ENCODE results near the gene ZNF200.

The ZNF200 gene

GRCh38 chr16:3175157-3176093 lies 59.5 kb downstream of the ZNF200 start:
- DNase-seq: no peak

DNA sequence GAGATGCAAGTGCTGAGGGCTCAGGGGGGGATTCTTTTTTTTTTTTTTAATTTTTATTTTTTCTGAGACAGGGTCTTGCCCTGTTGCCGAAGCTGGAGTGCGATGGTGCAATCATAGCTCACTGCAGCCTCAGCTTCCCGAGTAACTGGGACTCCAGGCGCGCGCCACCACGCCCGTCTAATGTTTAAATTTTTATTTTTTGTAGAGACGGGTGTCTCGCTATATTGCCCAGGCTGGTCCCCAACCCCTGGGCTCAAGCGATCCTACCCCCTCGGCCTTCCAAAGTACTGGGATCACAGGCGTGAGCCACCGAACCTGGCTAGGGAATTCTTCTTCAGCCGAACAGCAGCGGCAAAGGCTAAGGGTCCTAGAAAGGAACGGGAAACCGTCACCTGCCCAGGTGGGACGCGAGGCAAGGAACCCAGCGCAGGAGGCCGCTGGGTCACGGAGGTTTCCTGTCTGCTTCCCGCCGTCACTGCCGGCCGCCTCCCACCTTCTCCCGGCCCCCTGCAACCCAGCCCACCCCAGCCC lies 60.3 kb downstream of the ZNF200 start:
- no peak for DNase-seq

DNA sequence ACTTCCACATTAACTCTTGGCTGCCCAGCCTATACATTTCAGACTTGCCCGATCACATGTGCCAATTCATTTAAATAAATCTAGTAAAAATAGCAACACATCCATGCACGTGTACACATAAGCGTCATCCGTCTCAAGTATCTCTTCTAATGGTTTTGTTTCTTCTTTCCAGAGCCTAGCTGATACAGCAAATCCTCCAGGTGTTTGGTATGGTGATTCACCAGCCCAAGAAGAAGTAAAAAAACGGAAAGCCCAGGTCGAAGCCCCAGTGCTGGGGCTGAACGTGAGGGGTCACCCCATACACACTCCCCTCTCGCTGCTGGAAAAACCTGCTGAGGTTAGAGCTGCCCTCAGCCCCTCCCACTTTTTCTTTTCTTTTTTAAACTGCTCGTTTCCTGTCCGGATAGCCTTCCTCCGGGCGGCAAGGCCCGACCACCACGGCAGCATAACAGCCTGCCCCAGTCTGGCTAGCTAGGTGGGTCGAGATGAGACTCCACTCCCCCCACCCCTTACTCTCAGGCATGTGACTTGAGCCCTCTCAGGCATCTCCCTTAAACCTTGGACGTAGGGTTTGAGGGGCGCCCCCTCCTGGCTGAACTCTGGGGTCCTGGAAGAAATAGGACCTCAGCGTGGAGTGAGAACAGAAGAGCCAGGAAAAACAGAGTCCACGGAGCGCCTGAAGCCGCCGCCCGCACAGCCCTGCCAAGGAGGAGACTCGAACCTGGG lies 60.9 kb downstream of the ZNF200 start:
- DNase-seq: no peak

All from hypothalamus (tissue), 51 donors.